ENCODE data around the gene TCF12.

The TCF12 gene

GRCh38 chr15:56987286-56987685, 68.8 kb downstream of the TCF12 start:
- no peak overlapping the region for H3K4me3 ChIP-seq (ENCODE audit: control insufficient read depth, low read depth, low read length)
- no peak for DNase-seq (ENCODE audit: low read depth)
- TF ChIP-seq, protein P1, sequence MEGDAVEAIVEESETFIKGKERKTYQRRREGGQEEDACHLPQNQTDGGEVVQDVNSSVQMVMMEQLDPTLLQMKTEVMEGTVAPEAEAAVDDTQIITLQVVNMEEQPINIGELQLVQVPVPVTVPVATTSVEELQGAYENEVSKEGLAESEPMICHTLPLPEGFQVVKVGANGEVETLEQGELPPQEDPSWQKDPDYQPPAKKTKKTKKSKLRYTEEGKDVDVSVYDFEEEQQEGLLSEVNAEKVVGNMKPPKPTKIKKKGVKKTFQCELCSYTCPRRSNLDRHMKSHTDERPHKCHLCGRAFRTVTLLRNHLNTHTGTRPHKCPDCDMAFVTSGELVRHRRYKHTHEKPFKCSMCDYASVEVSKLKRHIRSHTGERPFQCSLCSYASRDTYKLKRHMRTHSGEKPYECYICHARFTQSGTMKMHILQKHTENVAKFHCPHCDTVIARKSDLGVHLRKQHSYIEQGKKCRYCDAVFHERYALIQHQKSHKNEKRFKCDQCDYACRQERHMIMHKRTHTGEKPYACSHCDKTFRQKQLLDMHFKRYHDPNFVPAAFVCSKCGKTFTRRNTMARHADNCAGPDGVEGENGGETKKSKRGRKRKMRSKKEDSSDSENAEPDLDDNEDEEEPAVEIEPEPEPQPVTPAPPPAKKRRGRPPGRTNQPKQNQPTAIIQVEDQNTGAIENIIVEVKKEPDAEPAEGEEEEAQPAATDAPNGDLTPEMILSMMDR (conservative IDR thresholded peaks at IDR 0.05; ENCODE audit: control insufficient read depth, insufficient read depth, low read depth, low read length) = no peak

DNA sequence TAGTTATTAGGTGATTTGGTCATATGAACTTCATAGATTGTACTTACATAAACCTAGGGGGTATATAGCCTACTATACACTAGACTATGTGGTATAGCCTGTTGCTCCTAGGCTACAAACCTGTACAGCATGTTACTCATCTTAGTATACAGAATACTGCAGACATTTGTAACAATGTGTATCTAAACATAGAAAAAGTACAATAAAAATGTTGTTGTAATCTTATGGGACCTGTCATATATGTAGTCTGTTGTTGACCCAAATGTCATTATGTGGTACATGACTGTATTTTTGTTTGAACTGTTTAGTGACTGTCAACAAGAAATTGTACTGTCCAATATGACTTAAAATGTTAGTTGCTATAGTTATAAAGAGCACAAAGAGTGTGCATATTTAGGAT, 69.8 kb downstream of the TCF12 start:
- no peak for DNase-seq (ENCODE audit: low read depth)
- no peak overlapping the region for H3K4me3 ChIP-seq (ENCODE audit: control insufficient read depth, low read depth, low read length)
- TF ChIP-seq, protein P1 (conservative IDR thresholded peaks at IDR 0.05; ENCODE audit: control insufficient read depth, insufficient read depth, low read depth, low read length) = no peak

GRCh38 chr15:56989411-56989924, 71.0 kb downstream of the TCF12 start:
- no peak overlapping the region for H3K4me3 ChIP-seq (ENCODE audit: control insufficient read depth, low read depth, low read length)
- no peak for DNase-seq (ENCODE audit: low read depth)
- TF ChIP-seq, protein P1 (conservative IDR thresholded peaks at IDR 0.05; ENCODE audit: control insufficient read depth, insufficient read depth, low read depth, low read length) = no peak

DNA sequence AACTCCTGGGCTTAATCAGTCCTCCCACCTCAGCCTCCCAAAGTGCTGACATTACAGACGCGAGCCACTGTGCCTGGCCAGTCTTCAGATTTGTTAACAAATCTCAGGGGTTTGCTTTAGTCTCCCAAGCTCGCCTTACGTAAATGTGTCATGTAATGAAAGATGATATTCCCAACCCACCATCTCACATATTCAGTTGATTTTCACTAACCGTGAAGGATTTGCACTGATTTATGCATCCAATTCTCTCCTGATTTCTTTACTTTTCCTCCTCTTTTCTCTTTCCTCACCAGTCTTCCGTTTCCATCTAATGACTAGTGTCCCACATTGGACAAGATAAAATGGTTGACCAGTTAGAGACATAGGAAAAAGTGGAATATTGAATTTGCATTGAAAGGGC, 72.6 kb downstream of the TCF12 start:
- DNase-seq (ENCODE audit: low read depth) = no peak
- H3K4me3 ChIP-seq (ENCODE audit: control insufficient read depth, low read depth, low read length) = no peak overlapping the region
- TF ChIP-seq, protein P1 (conservative IDR thresholded peaks at IDR 0.05; ENCODE audit: control insufficient read depth, insufficient read depth, low read depth, low read length) = no peak

DNA sequence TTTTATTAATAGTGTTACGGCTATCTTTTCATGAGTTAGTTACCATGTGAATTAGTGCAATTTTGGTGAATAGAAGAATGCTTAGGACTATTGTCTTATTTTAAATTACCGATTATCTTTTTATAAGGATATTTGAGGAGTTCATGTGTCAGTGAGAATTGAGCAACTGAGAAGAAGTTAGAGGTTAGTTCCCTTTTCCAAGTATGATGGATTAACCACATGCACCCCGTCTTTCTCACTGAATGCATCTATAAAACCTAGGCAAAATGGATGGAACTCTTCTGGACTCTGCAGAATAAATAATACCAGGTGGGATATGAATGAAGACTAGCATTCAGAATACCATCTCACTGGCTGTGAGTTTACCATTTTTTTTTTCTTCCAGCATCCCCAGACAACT, 74.3 kb downstream of the TCF12 start:
- TF ChIP-seq, protein P1 (conservative IDR thresholded peaks at IDR 0.05; ENCODE audit: control insufficient read depth, insufficient read depth, low read depth, low read length) = no peak
- DNase-seq (ENCODE audit: low read depth) = no peak
- H3K4me3 ChIP-seq (ENCODE audit: control insufficient read depth, low read depth, low read length) = no peak overlapping the region

DNA sequence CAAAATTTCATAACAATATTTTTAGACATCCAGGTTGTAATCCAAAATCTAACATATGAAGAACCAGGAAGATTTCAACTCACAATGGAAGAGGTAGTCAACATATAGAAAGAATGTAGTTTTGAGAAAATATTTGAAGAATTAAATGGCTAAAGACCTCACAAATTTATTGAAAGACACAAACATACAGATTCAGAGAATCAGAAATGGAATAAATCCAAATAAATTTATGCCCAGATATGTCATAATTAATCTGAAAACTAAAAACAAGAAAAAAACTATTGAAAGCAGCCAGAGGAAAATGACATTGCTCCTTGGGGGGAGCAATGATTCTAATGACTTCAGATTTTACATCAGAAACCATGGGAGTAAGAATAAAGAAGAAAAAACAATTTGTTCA, 75.8 kb downstream of the TCF12 start:
- TF ChIP-seq, protein P1 (conservative IDR thresholded peaks at IDR 0.05; ENCODE audit: control insufficient read depth, insufficient read depth, low read depth, low read length) = no peak
- no peak for DNase-seq (ENCODE audit: low read depth)

GRCh38 chr15:56996093-56996492, 77.6 kb downstream of the TCF12 start:
- TF ChIP-seq, protein P1 (conservative IDR thresholded peaks at IDR 0.05; ENCODE audit: control insufficient read depth, insufficient read depth, low read depth, low read length) = no peak
- H3K4me3 ChIP-seq (ENCODE audit: control insufficient read depth, low read depth, low read length) = no peak overlapping the region
- no peak for DNase-seq (ENCODE audit: low read depth)

More for the DNA sequence above, 75.8 kb downstream of the TCF12 start:
- H3K4me3 ChIP-seq (ENCODE audit: control insufficient read depth, low read depth, low read length) = no peak overlapping the region

Measured in fibroblast of mammary gland (primary cell).